ENCODE data around the gene RASD2.

Gene RASD2

GRCh38 chr22:35561796-35562526 lies 21.3 kb downstream of the RASD2 start:
- DNase-seq = no peak

- DNase-seq = no peak
Measured at GRCh38 chr22:35563211-35563610, 22.6 kb downstream of the RASD2 start.

GRCh38 chr22:35564975-35565867 lies 24.6 kb downstream of the RASD2 start:
- no peak for DNase-seq

- DNase-seq = no peak
Measured at GRCh38 chr22:35567351-35568141, 26.9 kb downstream of the RASD2 start.

GRCh38 chr22:35568751-35569739 lies 28.4 kb downstream of the RASD2 start:
- DNase-seq = no peak

- DNase-seq = no peak
Measured at GRCh38 chr22:35569916-35570315, 29.3 kb downstream of the RASD2 start.

GRCh38 chr22:35570686-35571194 lies 30.1 kb downstream of the RASD2 start:
- DNase-seq = no peak

GRCh38 chr22:35572556-35572955 lies 31.9 kb downstream of the RASD2 start:
- no peak for DNase-seq

GRCh38 chr22:35575116-35575748 lies 34.6 kb downstream of the RASD2 start:
- no peak for DNase-seq

- DNase-seq = no peak
Measured at GRCh38 chr22:35576671-35577070, 36.0 kb downstream of the RASD2 start.

GRCh38 chr22:35577799-35578659 lies 37.4 kb downstream of the RASD2 start:
- DNase-seq = no peak

- DNase-seq = no peak
Measured at GRCh38 chr22:35578836-35579575, 38.4 kb downstream of the RASD2 start.

- no peak for DNase-seq
Measured at GRCh38 chr22:35580351-35581022, 39.9 kb downstream of the RASD2 start.

GRCh38 chr22:35581023-35581413 lies 40.4 kb downstream of the RASD2 start:
- no peak for DNase-seq

- no peak for DNase-seq
Measured at GRCh38 chr22:35582218-35582860, 41.7 kb downstream of the RASD2 start.

- peak; percentile 24 for DNase-seq
Measured at GRCh38 chr22:35582861-35583670, 42.4 kb downstream of the RASD2 start.

GRCh38 chr22:35586771-35587170 lies 46.1 kb downstream of the RASD2 start:
- DNase-seq = no peak
